GM12864 (cell line): Measurements from ENCODE around the gene HMGCL.
"Not testable (repeated sequence)": the region's sequence is repeated elsewhere in the genome, so short reads cannot be mapped to it uniquely, and the experiment has no call there.

Experiments used
- DNase-seq: peaks from one replicate; pipeline ENCODE4 v3.0.0-alpha.2; 2011; ENCODE audit warnings: low read depth
- H3K4me3 ChIP-seq: 2 replicates; pipeline ENCODE4 v1.5.1; 2011; ENCODE audit warnings: mild to moderate bottlenecking, low read depth, low read length, control low read depth
- CTCF ChIP-seq: IDR thresholded peaks from 2 replicates; pipeline ENCODE4 v1.5.1; 2011; ENCODE audit warnings: low read depth, mild to moderate bottlenecking, moderate library complexity, low read length, control low read depth, inconsistent platforms; ENCODE audit errors: missing control alignments

The HMGCL gene

DNA sequence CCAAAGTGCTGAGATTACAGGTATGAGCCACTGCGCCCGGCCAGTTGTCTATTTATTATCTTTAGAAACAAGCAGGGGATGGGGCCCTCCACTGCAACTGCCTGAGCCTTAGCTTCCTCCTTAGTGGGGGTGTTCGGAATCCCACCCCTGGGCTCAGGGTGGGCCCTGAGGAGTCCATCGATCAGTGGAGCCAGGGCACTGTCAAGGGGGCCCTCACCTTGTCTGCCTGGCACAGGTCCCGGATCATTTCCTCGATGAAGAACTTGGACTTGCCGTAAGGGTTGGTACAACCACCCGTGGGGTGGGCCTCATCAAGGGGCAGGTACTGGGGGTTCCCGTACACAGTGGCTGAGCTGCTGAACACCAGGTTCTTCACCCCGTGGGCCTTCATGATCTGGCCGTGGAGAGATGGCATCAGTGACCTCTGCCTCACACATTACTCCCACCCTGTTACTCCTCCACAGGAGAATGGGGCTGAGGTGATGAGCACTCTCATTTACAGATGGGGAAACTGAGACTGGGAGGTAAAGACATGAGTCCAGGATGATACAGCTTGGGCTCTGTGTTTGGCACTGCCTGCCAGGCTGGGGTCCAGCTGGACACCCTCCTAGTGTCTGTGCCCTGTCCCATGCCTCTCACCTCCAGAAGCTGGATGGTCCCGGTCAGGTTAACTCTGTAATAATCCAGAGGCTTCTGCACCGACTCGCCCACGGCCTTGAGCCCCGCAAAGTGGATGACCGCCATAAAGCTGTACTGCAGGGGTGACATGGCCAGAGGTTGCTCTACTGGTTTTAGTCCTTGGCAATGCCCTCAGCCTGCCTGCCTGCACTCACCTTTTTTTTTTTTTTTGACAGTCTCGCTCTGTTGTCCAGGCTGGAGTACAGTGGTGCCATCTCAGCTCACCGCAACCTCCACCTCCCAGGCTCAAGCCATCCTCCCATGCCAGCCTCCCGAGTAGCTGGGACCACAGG is 27.5 kb downstream of the HMGCL start:
- DNase-seq: no peak
- no peak for TF ChIP-seq CTCF
- no peak overlapping the region for H3K4me3 ChIP-seq

DNA sequence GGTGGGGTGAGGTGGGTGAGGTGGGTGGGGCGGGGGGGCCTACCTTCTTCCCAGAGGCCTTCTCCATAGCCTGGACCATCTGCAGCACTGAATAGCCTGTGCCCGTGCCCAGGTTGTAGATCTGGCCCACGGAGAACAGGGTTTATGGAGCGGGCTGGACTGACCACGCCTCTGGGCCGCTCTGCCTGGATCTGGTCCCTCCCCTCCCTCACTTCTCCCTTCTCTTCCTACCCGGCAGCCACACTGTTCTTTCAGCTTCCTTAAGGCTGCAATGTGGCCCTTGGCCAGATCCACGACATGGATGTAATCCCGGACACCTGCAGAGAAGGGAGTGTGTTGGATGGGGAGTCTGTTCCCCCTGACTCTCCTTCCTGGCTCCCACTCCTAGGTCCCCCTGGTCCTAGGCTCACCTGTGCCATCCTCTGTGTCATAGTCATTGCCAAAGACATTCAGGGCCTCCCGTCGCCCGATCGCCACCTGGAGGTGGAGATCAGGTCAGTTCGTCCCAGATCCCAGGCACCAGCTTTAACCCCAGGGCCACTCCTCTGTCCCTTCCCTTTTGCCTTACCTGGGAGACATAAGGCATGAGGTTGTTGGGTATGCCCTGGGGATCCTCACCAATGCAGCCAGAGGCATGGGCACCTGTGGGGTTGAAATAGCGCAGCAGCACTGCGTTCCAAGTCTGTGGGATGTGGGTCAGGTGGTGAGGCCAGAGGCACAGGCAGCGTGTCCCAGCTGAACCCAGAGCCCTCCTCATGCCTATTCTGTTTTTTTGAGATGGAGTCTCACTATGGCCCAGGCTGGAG is 28.6 kb downstream of the HMGCL start:
- TF ChIP-seq CTCF: no peak

GRCh38 chr1:23795676-23796465 is 29.4 kb downstream of the HMGCL start:
- TF ChIP-seq CTCF: no peak
- H3K4me3 ChIP-seq: no peak overlapping the region
- DNase-seq: no peak

More for the DNA sequence above, 28.6 kb downstream of the HMGCL start:
- no peak overlapping the region for H3K4me3 ChIP-seq
- DNase-seq: no peak

GRCh38 chr1:23794732-23795182 is 30.5 kb downstream of the HMGCL start:
- H3K4me3 ChIP-seq, DNase-seq: not testable (repeated sequence)

GRCh38 chr1:23793861-23794731 is 31.1 kb downstream of the HMGCL start:
- TF ChIP-seq CTCF: no peak
- DNase-seq: no peak
- no peak overlapping the region for H3K4me3 ChIP-seq

- H3K4me3 ChIP-seq: no peak overlapping the region
- no peak for DNase-seq
- no peak for TF ChIP-seq CTCF
These were observed 32.0 kb downstream of the HMGCL start for GRCh38 chr1:23793018-23793781.
